ENCODE data around the gene USP48.

USP48 gene

DNA sequence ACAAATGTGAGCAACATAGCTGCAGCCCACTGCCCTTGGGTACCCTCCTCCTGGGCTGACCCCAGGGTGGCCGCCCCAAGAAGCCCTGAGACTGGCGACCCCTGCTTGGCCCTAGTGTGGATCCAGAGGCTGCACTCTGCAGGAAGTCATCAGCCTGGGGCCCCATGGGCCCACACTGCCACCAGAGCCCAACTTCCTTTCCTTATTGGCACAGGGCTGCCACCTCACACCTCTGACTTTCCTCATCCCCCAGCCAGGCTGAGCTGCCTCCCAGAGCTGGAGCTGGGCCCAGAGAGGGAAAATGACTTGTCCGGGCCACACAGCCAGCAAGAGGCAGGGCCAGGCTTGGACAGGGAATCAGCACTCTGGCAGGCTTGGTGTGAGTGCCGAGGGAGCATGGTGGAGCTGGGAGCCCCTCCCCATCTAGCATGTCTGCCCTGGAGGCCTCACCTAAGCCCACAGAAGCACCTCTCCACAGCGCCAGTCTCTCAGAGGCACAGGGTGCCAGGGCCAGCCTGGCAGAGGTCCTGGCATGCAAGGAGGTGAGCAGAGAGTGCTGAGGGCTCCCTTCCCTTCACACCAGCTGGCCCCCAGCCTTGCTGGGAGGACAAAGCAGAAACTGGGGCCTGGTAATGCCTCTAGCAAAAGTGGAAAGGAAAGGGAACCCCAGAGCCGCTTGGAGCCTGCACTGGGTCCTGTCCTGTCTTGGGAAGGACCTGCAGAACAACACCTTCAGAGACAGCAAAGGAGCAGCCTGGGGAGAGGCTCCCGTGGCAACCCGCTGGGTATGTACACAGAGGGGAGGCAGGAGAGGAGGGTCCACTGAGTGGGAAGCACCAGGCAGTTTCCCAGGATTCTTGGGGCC is 117.0 kb downstream of the USP48 start:
- H3K27me3 ChIP-seq (replicated peaks; ENCODE audit: insufficient read depth, low read length): peaks cover 49% of the 10 kb centered on the region
- no peaks in the 10 kb centered on the region for H3K36me3 ChIP-seq (replicated peaks; ENCODE audit: insufficient read depth, low read length)
- H3K27ac ChIP-seq (ENCODE audit: low read length): no peak overlapping the region
- H2AFZ ChIP-seq (ENCODE audit: low read length): no peak overlapping the region
- DNase-seq: no peak
- no peaks in the 10 kb centered on the region for H3F3A ChIP-seq (ENCODE audit: insufficient read depth, low read length)
- no peaks in the 10 kb centered on the region for H3K9me3 ChIP-seq (replicated peaks; ENCODE audit: insufficient read depth, low read length)
- no peaks in the 10 kb centered on the region for H4K20me1 ChIP-seq (ENCODE audit: insufficient read depth, low read length)
- H3K9ac ChIP-seq (ENCODE audit: low read length): no peak overlapping the region
- H3K4me2 ChIP-seq (ENCODE audit: low read depth, low read length): no peak overlapping the region
- no peak for TF ChIP-seq EZH2phosphoT487 (IDR thresholded peaks at IDR 0.05; ENCODE audit: low read length)
- TF ChIP-seq, protein P1, sequence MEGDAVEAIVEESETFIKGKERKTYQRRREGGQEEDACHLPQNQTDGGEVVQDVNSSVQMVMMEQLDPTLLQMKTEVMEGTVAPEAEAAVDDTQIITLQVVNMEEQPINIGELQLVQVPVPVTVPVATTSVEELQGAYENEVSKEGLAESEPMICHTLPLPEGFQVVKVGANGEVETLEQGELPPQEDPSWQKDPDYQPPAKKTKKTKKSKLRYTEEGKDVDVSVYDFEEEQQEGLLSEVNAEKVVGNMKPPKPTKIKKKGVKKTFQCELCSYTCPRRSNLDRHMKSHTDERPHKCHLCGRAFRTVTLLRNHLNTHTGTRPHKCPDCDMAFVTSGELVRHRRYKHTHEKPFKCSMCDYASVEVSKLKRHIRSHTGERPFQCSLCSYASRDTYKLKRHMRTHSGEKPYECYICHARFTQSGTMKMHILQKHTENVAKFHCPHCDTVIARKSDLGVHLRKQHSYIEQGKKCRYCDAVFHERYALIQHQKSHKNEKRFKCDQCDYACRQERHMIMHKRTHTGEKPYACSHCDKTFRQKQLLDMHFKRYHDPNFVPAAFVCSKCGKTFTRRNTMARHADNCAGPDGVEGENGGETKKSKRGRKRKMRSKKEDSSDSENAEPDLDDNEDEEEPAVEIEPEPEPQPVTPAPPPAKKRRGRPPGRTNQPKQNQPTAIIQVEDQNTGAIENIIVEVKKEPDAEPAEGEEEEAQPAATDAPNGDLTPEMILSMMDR (IDR thresholded peaks at IDR 0.05; ENCODE audit: low read length): no peak
- no peaks in the 10 kb centered on the region for H3K79me2 ChIP-seq (ENCODE audit: low read length)
- H3K9me2 ChIP-seq (replicated peaks; ENCODE audit: insufficient read depth, low read length): no peaks in the 10 kb centered on the region
- H3K4me3 ChIP-seq (ENCODE audit: low read length): no peak overlapping the region
- no peaks in the 10 kb centered on the region for H3K4me1 ChIP-seq (ENCODE audit: low read length)

DNA sequence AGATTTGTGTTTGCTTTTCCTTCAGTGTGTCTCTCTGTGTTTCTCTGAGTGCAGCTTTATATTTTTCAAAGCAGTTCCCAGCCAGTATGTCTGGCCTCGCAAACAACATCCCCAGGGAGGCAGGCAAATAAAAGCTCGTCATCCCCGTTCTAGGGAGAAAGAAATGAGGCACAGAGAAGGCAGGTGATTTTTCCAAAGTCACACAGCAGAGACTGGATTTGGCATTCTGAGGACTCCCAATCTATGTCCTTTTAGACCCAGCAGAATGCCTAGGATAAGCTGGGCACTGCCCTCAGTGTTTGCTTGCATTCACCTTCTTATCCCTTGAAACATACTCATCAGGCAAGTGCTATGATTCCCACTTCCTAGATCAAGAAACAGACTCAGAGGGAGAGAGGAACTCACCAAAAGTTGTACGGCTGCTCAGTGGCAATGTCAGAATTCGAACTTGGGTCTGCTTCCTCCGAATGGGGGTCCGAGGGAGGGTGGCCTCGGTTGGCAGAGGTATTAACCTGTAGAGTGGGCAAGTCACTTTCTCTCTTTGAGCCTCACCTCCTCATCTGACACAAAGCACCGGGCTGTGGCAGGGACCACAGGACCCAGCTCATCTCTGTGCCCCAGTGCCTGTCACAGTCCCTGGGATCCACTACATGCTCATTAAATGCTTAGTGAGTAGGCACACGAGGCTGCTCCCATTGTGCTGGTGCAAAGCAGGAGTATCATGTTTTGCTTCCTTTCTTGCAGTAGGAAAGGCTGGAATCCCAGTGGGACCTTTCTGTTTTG is 118.0 kb downstream of the USP48 start:
- H3K36me3 ChIP-seq (replicated peaks; ENCODE audit: insufficient read depth, low read length): no peaks in the 10 kb centered on the region
- H3K79me2 ChIP-seq (ENCODE audit: low read length): no peaks in the 10 kb centered on the region
- no peak overlapping the region for H3K27ac ChIP-seq (ENCODE audit: low read length)
- H3F3A ChIP-seq (ENCODE audit: insufficient read depth, low read length): no peaks in the 10 kb centered on the region
- TF ChIP-seq EZH2 (optimal IDR thresholded peaks at IDR 0.05; ENCODE audit: low read depth, low read length) (no peak), EZH2phosphoT487 (IDR thresholded peaks at IDR 0.05; ENCODE audit: low read length) (no peak)
- TF ChIP-seq, protein P1 (IDR thresholded peaks at IDR 0.05; ENCODE audit: low read length): no peak
- no peak overlapping the region for H2AFZ ChIP-seq (ENCODE audit: low read length)
- H3K9ac ChIP-seq (ENCODE audit: low read length): no peak overlapping the region
- no peaks in the 10 kb centered on the region for H3K9me3 ChIP-seq (replicated peaks; ENCODE audit: insufficient read depth, low read length)
- no peaks in the 10 kb centered on the region for H4K20me1 ChIP-seq (ENCODE audit: insufficient read depth, low read length)
- no peak overlapping the region for H3K4me3 ChIP-seq (ENCODE audit: low read length)
- no peak overlapping the region for H3K4me2 ChIP-seq (ENCODE audit: low read depth, low read length)
- no peaks in the 10 kb centered on the region for H3K4me1 ChIP-seq (ENCODE audit: low read length)
- no peaks in the 10 kb centered on the region for H3K9me2 ChIP-seq (replicated peaks; ENCODE audit: insufficient read depth, low read length)
- H3K27me3 ChIP-seq (replicated peaks; ENCODE audit: insufficient read depth, low read length): peaks cover 45% of the 10 kb centered on the region
- no peak for DNase-seq

DNA sequence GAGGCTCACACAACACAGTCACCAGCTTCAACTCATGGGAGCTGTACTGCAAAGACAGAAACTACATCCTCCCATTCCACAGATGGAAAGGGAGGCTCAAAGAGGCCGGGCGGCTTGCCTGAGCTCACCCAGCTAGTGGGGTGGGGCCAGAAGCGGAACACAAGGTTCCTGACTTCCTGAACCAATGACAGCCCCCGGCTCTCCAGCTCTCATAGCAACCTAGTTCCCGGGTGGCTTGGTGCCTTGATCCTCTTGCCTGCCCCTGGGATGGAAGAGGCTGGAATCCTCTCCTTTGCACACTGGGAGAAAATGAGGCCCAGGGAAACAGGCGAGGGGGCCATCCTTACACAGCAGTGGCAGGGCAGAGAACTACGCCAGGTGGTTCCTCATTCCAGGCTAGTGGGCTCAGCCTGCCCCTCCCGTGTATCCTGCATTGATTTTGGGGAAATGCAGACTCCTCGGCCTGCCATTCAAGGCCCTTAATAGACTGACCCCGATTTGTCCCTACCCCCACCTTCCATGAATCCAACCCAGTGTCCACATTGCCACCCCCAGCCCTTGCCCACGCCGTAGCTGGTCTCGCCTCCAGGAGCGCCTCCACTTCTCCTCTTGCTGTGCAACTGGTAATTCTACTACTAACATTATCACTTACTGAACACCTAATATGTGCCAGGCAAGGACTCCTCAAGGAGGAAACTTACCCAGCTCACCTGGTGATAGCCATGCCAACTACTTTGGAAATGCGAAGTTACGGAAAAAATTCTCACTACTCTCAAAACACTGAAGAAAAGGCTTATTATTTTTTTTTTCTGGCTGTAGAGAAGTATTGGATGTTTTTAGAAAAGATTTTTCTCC is 118.8 kb downstream of the USP48 start:
- H2AFZ ChIP-seq (ENCODE audit: low read length): no peak overlapping the region
- H3K79me2 ChIP-seq (ENCODE audit: low read length): no peaks in the 10 kb centered on the region
- TF ChIP-seq, protein P1 (IDR thresholded peaks at IDR 0.05; ENCODE audit: low read length): no peak
- TF ChIP-seq EZH2phosphoT487 (IDR thresholded peaks at IDR 0.05; ENCODE audit: low read length): no peak
- TF ChIP-seq EZH2 (optimal IDR thresholded peaks at IDR 0.05; ENCODE audit: low read depth, low read length): no peak
- H3K27me3 ChIP-seq (replicated peaks; ENCODE audit: insufficient read depth, low read length): peaks cover 49% of the 10 kb centered on the region
- no peak overlapping the region for H3K4me2 ChIP-seq (ENCODE audit: low read depth, low read length)
- H3K4me1 ChIP-seq (ENCODE audit: low read length): no peaks in the 10 kb centered on the region
- no peak for DNase-seq
- no peaks in the 10 kb centered on the region for H3F3A ChIP-seq (ENCODE audit: insufficient read depth, low read length)
- H3K27ac ChIP-seq (ENCODE audit: low read length): no peak overlapping the region
- H3K4me3 ChIP-seq (ENCODE audit: low read length): no peak overlapping the region
- no peaks in the 10 kb centered on the region for H3K36me3 ChIP-seq (replicated peaks; ENCODE audit: insufficient read depth, low read length)
- no peaks in the 10 kb centered on the region for H3K9me3 ChIP-seq (replicated peaks; ENCODE audit: insufficient read depth, low read length)
- no peaks in the 10 kb centered on the region for H3K9me2 ChIP-seq (replicated peaks; ENCODE audit: insufficient read depth, low read length)
- H3K9ac ChIP-seq (ENCODE audit: low read length): no peak overlapping the region
- H4K20me1 ChIP-seq (ENCODE audit: insufficient read depth, low read length): no peaks in the 10 kb centered on the region
